Activated naive CD4-positive, alpha-beta T cell treated with anti-CD3 and anti-CD28 coated beads, Interleukin-2, amount 50 U/mL, for 16 hours (primary cell): ENCODE data around the gene FAXC.
"Not testable (repeated sequence)": the region's sequence is repeated elsewhere in the genome, so short reads cannot be mapped to it uniquely, and the experiment has no call there.

Source experiments
- DNase-seq: peaks from one replicate; pipeline ENCODE4 v3.0.0-alpha.2; 2020

Gene FAXC

DNA sequence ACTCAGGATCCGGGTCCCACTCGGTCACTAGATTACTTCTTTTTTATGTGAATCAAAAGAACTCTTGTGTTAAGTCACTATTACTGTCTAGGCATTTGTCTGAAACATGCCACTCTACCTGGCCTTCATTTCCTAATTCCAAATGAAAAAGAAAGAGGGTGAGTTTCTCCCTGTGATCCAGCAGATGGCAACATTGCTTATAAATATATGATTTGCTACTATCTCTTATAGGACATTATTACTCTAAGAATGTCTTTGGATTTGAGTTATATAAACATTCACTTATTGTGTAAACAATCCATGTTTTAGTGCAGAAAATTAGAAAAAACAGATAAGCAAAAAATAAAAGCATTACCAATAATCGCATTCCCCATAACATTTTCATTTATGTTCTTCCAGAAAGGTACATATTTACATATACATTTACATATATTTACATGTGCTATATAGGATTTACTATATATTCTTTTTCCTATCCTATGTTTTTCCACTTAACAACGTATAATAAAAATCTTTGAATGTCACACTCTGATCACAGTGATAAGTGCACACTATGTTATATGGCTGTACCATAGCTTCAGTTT lies 66.9 kb downstream of the FAXC start:
- DNase-seq: no peak

GRCh38 chr6:99276747-99277146 lies 72.7 kb downstream of the FAXC start:
- DNase-seq: no peak

- no peak for DNase-seq
These were observed 78.6 kb downstream of the FAXC start for GRCh38 chr6:99270826-99271225.

GRCh38 chr6:99270030-99270429 lies 79.4 kb downstream of the FAXC start:
- no peak for DNase-seq

DNA sequence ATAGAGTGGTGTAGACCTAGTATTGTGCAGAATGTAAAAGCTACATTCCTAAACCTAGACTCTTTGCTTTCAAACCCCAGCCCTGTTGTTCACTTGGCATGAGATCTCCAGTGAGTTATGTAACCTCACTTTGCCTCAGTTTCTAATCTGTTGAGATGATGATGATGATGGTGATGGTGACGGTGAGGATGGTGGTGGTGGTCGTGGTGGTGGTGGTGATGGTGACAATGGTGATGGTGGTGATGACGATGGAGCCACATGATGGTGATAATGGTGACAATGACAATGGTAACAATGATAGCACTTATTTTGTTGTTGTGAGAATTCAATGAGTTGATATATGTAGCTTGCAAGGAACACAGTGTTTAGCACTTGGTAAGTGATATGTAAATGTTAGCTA lies 80.3 kb downstream of the FAXC start:
- DNase-seq: no peak

DNA sequence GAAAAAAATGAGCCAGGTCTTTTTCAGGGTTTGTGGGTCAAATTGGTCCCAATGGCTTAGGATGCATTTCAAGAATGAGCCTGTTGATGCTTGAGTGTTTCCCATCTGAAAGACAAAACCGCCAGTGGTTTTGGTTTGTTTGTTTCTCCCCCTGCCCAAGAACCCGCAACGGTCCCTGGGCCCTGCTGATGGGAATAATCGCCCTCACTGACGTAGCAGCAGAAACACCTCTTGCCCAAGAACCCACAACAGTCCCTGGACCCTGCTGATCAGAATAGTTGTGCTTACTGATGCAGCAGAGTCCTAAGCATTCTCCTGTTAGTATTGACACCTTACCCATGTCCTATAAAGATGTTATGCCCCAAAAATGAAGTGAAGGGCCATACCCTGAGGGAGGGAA lies 82.5 kb downstream of the FAXC start:
- not testable (repeated sequence) for DNase-seq

GRCh38 chr6:99265447-99265846 lies 84.0 kb downstream of the FAXC start:
- DNase-seq: not testable (repeated sequence)

- no peak for DNase-seq
These were observed 94.6 kb downstream of the FAXC start for GRCh38 chr6:99254616-99255550.

- no peak for DNase-seq
These were observed 96.2 kb downstream of the FAXC start for GRCh38 chr6:99253271-99253670.

GRCh38 chr6:99252421-99252820 lies 97.1 kb downstream of the FAXC start:
- DNase-seq: no peak

GRCh38 chr6:99250476-99250875 lies 99.0 kb downstream of the FAXC start:
- DNase-seq: no peak

- no peak for DNase-seq
These were observed 102.9 kb downstream of the FAXC start for GRCh38 chr6:99246602-99247001.

DNA sequence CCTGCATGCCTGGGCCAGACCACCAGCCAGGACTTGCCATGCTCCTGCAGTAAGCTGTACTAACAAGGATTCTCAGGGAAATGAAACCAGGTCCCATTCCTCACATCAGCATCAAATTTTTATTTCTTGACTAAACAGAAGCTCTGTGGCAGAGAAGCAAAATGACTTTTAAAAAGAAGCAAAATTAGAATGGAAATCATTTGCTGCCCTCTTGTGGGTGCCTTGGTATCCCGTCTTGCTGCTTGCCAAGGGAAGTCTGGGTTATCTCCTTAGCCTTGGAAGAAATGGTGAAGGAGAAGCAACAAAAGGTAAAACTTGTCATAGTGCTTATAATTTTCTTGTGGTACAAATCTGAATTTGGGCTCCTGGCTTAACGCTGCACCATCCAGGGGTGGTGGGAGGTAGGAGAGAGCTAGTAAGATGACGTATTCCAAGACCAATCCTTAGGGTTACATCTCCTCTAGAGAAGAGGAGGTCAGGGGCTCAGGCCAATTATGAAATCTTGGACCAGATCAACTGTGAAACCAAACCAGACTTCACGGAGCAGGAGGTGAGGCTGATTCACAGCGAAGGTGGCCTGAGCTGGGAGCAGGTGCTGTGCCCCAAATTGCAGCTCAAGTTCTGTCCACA lies 107.5 kb downstream of the FAXC start:
- no peak for DNase-seq

DNA sequence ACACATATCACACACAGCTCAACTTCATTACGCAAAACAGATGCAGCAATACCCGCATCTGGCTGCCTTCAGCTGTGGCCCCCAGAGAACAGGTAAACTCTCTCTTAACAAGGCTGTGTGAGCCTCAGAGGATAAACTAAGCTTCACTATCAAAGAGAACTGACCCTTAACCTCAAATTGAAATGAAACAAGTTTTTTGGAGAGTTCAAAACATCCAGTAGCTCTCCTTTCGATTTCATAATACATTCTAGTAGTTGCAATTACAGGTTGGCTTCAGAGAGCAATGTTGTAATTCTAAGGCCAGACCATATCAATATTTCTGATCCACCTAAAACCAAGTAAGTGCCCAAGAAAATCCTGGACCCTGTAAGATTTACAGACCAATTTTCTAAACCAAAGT lies 113.5 kb downstream of the FAXC start:
- no peak for DNase-seq

DNA sequence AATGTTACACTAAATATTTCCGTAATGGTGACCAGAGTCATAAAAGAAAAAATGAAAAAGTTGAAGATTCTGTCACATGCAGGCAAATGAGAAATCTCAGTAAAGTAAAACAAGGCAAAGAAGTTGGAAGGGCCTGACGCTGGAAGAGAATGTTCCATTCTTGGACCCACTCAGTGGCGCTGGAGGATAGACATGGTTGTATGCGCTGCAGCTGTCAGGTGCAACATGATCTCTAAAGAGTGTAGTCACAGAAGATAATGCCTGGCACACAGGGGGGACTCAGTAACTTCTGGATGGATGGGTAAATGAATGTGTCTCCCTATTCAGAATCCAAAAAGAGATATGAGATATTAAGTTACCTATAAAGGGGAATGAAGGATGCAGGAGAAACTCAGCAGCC lies 116.3 kb downstream of the FAXC start:
- DNase-seq: no peak

DNA sequence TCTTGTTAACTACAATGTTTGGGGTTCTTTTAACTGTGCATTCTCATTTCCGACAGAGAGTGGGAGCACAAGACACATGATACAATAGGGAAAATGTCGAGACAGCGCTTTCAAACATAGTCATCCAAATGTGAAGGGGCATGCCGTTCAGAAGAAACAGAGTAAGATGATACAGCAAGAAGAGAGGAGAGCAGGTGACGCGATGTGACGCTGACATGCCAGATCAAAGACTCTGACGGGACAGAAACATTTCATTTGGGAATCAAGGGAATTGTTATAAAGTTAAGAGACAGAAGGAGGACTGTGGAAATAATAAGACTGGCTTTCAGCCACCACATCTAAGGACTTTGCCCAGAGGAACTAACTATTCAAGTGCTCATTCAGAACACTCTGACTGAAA lies 117.4 kb downstream of the FAXC start:
- DNase-seq: no peak

- DNase-seq: no peak
These were observed 124.3 kb downstream of the FAXC start for GRCh38 chr6:99225172-99225571.
